ENCODE measurements around the gene DPYSL5. TPM values are rescaled to one million over a fixed set of nuclear protein-coding genes. Genes with fewer than 3 reads are reported as not detected.

DPYSL5 gene
- total RNA-seq, 2 experiments from 2014 or later, result not detected

DNA sequence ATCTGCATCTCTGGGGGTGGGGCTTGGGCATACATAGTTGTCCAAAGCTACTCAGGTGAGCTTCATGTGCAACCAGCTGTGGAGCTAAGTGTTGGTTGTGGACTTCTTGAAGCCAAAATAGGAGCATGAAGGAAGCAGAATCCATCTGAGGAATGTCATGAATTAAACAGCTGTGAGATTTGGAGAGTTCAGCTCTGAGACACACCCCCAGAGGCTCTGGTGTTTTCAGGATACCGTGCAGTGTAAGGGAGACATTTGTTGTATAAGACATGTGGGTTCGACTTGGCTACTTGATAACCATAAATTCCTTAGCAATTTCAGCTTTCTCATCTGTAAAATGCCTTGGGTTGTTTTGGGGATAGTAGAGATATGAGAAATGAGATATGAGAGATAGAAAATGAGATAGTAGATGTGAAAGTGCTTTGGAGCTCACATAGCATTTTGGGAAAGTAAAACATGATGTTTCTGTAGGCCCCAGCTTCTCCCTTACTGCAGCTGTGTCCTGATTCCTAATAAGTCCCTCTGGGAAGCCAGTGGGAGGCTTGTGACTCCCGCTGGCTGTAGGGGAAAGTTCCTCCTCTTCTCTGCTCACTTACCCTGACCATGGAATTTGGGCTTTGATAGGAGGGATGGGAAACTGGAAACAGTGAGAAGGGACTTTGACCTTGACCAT lies 50.0 kb downstream of the DPYSL5 start:
- ChIA-PET CTCF (interaction anchor here (1.2 to 3.7 kb wide), 4 partner anchors 25 to 152 kb away, joined by 3 to 15 read pairs (median 8); no protein-coding TSS in a partner anchor), POLR2A (no interaction called here)
- Mint-ChIP-seq H3K9me3 (no peaks in the 10 kb centered on the region), H3K27ac (no peak overlapping the region), H3K36me3 (ENCODE audit: low read depth) (no peaks in the 10 kb centered on the region), H3K4me1 (ENCODE audit: low read depth) (no peaks in the 10 kb centered on the region), H3K27me3 (peaks cover 2% of the 10 kb centered on the region), H3K4me3 (no peak overlapping the region)
- ATAC-seq (no peak), DNase-seq (no peak)
- TF ChIP-seq, protein P1, sequence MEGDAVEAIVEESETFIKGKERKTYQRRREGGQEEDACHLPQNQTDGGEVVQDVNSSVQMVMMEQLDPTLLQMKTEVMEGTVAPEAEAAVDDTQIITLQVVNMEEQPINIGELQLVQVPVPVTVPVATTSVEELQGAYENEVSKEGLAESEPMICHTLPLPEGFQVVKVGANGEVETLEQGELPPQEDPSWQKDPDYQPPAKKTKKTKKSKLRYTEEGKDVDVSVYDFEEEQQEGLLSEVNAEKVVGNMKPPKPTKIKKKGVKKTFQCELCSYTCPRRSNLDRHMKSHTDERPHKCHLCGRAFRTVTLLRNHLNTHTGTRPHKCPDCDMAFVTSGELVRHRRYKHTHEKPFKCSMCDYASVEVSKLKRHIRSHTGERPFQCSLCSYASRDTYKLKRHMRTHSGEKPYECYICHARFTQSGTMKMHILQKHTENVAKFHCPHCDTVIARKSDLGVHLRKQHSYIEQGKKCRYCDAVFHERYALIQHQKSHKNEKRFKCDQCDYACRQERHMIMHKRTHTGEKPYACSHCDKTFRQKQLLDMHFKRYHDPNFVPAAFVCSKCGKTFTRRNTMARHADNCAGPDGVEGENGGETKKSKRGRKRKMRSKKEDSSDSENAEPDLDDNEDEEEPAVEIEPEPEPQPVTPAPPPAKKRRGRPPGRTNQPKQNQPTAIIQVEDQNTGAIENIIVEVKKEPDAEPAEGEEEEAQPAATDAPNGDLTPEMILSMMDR (IDR thresholded peaks at IDR 0.05), result no peak
- intact Hi-C loops (cut with micrococcal nuclease), result no loop called here

DNA sequence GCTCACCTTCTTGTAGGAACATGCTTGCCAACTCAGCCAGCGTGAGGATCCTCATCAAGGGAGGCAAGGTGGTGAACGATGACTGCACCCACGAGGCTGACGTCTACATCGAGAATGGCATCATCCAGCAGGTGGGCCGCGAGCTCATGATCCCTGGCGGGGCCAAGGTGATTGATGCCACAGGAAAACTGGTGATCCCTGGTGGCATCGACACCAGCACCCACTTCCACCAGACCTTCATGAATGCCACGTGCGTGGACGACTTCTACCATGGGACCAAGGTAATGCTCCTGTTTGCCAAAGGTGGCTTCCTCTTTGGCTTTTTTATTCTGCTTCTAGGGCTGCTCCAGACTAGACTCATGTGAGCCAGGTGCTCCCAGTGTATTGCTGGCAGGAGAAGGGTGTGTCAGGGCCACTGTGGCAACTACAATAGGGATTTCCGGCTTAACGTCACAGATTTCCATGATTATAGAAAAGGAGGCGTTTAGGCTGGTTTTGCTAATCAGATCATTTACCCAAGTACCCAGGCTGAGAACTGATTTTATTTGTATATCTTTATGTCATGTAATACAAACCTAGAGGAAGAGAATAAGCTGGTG lies 50.6 kb downstream of the DPYSL5 start:
- POLR2A ChIA-PET, result no interaction called here
- CTCF ChIA-PET, result interaction anchor here (1.2 to 3.7 kb wide), 5 partner anchors 24 to 152 kb away, joined by 3 to 15 read pairs (median 5); no protein-coding TSS in a partner anchor
- no peak for ATAC-seq
- Mint-ChIP-seq H3K27me3 (peaks cover 2% of the 10 kb centered on the region), H3K27ac (no peak overlapping the region), H3K36me3 (ENCODE audit: low read depth) (no peaks in the 10 kb centered on the region), H3K4me1 (ENCODE audit: low read depth) (no peaks in the 10 kb centered on the region), H3K9me3 (no peaks in the 10 kb centered on the region), H3K4me3 (no peak overlapping the region)
- DNase-seq, result no peak
- intact Hi-C loops (cut with micrococcal nuclease), result no loop called here
- TF ChIP-seq, protein P1 (IDR thresholded peaks at IDR 0.05), result no peak

DNA sequence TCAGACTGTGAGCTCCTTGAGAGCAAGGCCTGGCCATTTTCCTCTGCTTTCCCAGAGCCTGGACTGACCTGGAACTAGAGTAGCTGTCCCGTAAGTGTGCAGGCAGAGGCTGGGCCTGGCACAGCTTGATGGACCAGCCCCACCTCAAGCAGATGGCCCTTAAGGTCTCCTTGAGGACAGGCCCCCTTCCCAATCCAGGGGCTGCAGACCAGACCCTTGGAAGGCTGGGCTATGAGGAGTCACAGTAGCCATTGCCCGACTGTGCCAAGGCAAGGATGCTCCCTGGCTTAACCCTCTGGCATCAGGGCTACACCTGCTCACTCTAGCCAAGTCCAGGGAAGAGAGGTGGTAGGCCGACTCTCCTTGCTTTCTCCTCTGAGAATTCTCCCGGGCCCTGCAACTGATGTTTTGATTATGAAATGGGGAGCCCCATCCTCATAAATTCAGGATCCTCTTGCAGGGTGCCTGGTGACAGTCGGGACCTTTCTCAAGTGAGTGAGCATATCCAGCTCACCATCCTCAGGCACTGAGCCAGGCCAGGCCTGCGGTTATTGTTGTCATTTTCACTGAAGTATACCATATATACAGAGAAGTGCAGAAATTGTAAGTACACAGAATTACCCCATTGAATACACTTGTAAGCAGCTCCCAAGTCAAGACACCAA lies 51.7 kb downstream of the DPYSL5 start:
- no peak overlapping the region for H3K4me3 Mint-ChIP-seq
- H3K9me3 Mint-ChIP-seq, result no peaks in the 10 kb centered on the region
- intact Hi-C loops (cut with micrococcal nuclease), result no loop called here
- DNase-seq, result no peak
- peaks cover 2% of the 10 kb centered on the region for H3K27me3 Mint-ChIP-seq
- no peaks in the 10 kb centered on the region for H3K4me1 Mint-ChIP-seq (ENCODE audit: low read depth)
- TF ChIP-seq, protein P1 (IDR thresholded peaks at IDR 0.05), result no peak
- no peaks in the 10 kb centered on the region for H3K36me3 Mint-ChIP-seq (ENCODE audit: low read depth)
- CTCF ChIA-PET, result interaction anchor here (1.4 to 3.7 kb wide), 4 partner anchors 23 to 62 kb away, joined by 5 to 15 read pairs (median 8); no protein-coding TSS in a partner anchor
- no peak for ATAC-seq
- H3K27ac Mint-ChIP-seq, result no peak overlapping the region
- POLR2A ChIA-PET, result interaction anchor here (1.6 kb wide), 1 partner anchor 50 kb away, joined by 5 read pairs; no protein-coding TSS in a partner anchor

DNA sequence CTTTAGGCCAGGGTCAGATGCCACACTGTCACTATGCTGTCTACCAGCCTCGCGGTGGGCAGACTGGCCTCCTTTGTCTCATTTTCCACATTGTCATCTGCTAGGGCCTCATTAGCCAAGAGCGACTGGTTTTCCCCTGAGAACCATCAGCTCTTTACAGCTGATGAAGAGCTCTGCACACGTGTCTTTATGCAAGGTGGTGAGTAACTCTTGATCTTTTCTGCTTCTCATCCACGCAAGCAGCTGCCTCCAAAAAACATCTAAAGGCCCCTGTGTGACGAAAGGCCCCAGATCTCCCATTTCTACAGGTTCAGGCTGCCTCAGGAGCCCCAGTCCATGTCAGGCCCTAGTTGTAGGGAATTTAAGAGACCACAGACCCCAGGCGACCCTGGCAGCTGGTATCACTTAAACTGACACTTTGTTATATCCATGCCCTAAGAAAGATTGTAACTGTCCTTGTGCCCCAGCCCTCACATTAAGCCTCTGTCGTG lies 52.9 kb downstream of the DPYSL5 start:
- Mint-ChIP-seq H3K4me3 (no peak overlapping the region), H3K4me1 (ENCODE audit: low read depth) (no peaks in the 10 kb centered on the region), H3K27ac (no peak overlapping the region), H3K36me3 (ENCODE audit: low read depth) (no peaks in the 10 kb centered on the region), H3K9me3 (no peaks in the 10 kb centered on the region), H3K27me3 (peaks cover 2% of the 10 kb centered on the region)
- POLR2A ChIA-PET, result interaction anchor here (1.6 kb wide), 1 partner anchor 51 kb away, joined by 5 read pairs; no protein-coding TSS in a partner anchor
- DNase-seq, result no peak
- TF ChIP-seq, protein P1 (IDR thresholded peaks at IDR 0.05), result no peak
- intact Hi-C loops (cut with micrococcal nuclease), result no loop called here
- CTCF ChIA-PET, result interaction anchor here (1.2 to 3.1 kb wide), 3 partner anchors 22 to 55 kb away, joined by 3 to 15 read pairs (median 5); no protein-coding TSS in a partner anchor
- ATAC-seq, result no peak
